T-helper 1 cell treated with Interleukin-12 subunit alpha and Interleukin-12 subunit beta and Interleukin-4 antibody, amounts not matched to agents 30 μg/mL and 1 μg/mL, for 36 hours (primary cell): ENCODE results near the gene KRTAP4-7.
"Not testable (repeated sequence)": the region's sequence is repeated elsewhere in the genome, so short reads cannot be mapped to it uniquely, and the experiment has no call there.

ENCODE experiments used
- H3K27ac Mint-ChIP-seq: one replicate; pipeline ENCODE4 v1.8.0; 2021; ENCODE audit warnings: mild to moderate bottlenecking, mixed read lengths
- H3K27me3 Mint-ChIP-seq: one replicate; pipeline ENCODE4 v1.8.0; 2021; ENCODE audit warnings: low read depth, mixed read lengths
- H3K36me3 Mint-ChIP-seq: one replicate; pipeline ENCODE4 v1.8.0; 2021; ENCODE audit warnings: low read depth, mixed read lengths
- H3K4me1 Mint-ChIP-seq: one replicate; pipeline ENCODE4 v1.8.0; 2021; ENCODE audit warnings: low read depth, mixed read lengths
- H3K4me3 Mint-ChIP-seq: one replicate; pipeline ENCODE4 v1.8.0; 2021; ENCODE audit warnings: mild to moderate bottlenecking, moderate library complexity, mixed read lengths
- H3K9me3 Mint-ChIP-seq: one replicate; pipeline ENCODE4 v1.8.0; 2021; ENCODE audit warnings: mixed read lengths

The KRTAP4-7 gene

DNA sequence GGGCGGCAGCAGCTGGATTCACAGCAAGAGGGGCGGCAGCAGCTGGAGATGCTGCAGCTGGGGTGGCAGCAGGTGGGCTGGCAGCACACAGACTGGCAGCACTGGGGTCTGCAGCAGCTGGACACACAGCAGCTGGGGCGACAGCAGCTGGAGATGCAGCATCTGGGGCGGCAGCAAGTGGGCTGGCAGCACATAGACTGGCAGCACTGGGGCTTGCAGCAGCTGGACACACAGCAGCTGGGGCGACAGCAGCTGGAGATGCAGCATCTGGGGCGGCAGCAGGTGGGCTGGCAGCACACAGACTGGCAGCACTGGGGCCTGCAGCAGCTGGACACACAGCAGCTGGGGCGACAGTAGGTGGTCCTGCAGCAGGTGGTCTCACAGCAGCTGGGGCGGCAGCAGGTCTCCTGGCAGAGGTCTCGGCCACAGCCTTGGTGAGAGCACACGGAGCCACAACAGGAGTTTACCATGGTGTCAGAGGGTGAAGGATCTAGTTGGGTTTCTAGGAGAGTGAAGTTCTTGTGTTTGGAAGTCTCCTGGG lies 34.0 kb downstream of the KRTAP4-7 start, which contains the start of gene KRTAP4-11:
Gene KRTAP4-11, minus strand, starts transcription at position 528 of the 541 bp plus-strand sequence. Its CDS starts 58 bp downstream, at position 470.
- H3K27me3 Mint-ChIP-seq, H3K27ac Mint-ChIP-seq, H3K4me3 Mint-ChIP-seq, H3K9me3 Mint-ChIP-seq, H3K4me1 Mint-ChIP-seq, H3K36me3 Mint-ChIP-seq: not testable (repeated sequence)

DNA sequence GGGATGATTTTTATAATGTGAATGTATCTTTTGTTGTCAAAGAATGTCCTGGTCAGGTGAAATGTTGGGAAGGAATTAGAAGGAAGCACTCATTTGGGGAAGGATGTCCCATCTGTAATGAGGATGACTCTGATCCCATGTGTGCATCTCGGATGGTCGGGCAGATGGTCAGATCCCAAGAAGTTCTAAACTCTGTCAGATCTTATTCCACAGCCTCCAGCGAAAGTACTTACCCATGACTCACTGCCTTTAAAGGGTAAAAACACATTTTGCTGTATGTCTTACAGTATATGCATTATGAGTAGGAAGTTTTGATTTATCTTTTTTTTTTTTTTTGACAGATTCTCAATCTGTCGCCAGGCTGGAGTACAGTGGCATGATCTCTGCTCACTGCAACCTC lies 34.8 kb downstream of the KRTAP4-7 start:
- no peaks in the 10 kb centered on the region for H3K4me1 Mint-ChIP-seq
- peaks cover 6% of the 10 kb centered on the region for H3K9me3 Mint-ChIP-seq
- H3K4me3 Mint-ChIP-seq = no peak overlapping the region
- H3K27me3 Mint-ChIP-seq = peaks cover 11% of the 10 kb centered on the region
- no peaks in the 10 kb centered on the region for H3K36me3 Mint-ChIP-seq
- no peak overlapping the region for H3K27ac Mint-ChIP-seq

DNA sequence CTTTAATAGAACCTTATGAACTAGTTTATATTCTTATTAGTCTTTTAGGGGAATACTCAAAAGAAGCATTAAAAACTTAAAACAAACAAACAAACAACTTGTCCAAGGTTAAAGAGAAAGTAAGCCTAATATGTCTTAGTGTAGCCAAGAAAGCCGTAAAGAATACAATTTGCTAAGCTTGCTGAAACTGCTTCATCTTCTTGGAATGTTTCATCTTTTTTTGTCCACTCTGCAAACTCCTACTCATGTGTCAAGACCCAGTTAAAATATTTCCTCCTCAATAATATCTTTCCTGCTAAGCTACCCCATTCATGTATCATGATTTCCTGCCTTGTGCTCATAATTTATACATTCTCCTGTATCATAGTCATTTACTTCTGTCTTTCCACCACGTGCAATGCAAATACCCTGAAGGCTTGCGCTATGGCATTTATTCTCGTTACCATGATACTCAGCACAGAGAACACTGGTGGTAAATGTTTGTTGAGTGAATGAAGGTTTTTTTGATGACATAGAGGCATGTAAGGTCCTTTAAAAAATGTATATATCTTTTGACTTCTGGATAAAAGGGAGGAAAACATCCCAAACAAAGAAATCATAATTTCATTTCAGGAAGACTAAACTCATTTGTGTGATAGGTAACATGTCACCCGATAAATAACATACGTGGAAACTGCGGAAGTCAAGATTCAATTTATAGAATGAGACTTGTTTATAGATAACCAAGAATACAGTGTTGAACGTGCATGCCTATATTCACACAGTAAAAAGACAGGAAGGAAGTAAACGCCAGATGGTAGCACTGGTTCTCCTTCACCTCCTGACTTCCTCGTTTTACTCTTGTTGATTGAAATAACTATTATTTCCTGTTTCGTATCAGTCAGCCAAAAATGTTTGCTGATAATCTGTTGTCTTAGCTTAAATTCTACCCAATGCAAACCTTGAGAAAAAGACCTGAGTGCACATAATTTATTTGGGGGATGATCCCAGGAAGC lies 36.0 kb downstream of the KRTAP4-7 start:
- peaks cover 15% of the 10 kb centered on the region for H3K27me3 Mint-ChIP-seq
- not testable (repeated sequence) for H3K27ac Mint-ChIP-seq, H3K9me3 Mint-ChIP-seq, H3K36me3 Mint-ChIP-seq, H3K4me1 Mint-ChIP-seq, H3K4me3 Mint-ChIP-seq

DNA sequence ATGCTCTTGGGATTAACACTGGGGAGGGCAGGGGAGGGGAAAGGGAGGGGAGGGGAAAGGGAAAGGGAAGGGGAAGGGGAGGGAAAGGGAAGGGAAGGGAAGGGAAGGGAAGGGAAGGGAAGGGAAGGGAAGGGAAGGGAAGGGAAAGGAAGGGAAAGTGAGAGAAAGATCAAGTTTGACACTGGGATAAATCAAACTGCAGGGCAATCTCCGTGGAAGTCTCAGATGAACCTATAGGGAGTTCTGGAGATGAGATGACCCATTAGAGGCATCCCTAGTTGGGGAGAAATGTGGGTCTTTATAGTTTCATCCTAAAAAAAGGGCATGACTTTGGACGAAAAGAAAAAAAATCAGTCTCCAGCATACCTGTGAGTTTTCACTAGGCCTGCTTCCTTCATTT lies 37.8 kb downstream of the KRTAP4-7 start:
- Mint-ChIP-seq H3K27ac (no peak overlapping the region), H3K27me3 (peaks cover 19% of the 10 kb centered on the region), H3K4me1 (no peaks in the 10 kb centered on the region), H3K36me3 (no peaks in the 10 kb centered on the region), H3K9me3 (peaks cover 9% of the 10 kb centered on the region), H3K4me3 (no peak overlapping the region)

DNA sequence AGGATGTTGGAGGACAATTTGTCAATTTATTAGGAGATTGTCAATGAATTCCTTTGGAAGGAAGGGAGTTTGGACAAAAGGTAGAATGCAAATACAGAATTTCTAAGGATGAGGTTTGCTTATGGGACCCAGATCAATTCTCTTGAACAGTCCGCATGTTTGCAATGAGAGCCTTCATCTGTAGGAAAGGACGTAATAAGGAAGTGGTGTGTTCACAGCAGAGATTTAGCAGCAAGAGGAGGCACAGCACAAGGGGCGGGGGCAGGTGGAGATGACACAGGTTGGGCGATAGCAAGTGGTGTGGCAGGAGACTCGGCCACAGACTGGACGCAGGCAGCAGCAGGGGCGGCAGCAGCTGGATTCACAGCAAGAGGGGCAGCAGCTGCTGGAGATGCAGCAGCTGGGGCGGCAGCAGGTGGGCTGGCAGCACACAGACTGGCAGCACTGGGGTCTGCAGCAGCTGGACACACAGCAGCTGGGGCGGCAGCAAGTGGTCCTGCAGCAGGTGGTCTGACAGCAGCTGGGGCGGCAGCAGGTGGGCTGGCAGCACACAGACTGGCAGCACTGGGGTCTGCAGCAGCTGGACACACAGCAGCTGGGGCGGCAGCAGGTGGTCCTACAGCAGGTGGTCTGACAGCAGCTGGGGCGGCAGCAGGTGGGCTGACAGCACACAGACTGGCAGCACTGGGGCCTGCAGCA lies 39.5 kb downstream of the KRTAP4-7 start:
- H3K36me3 Mint-ChIP-seq, H3K27ac Mint-ChIP-seq, H3K4me1 Mint-ChIP-seq, H3K4me3 Mint-ChIP-seq, H3K9me3 Mint-ChIP-seq: not testable (repeated sequence)
- peaks cover 14% of the 10 kb centered on the region for H3K27me3 Mint-ChIP-seq

DNA sequence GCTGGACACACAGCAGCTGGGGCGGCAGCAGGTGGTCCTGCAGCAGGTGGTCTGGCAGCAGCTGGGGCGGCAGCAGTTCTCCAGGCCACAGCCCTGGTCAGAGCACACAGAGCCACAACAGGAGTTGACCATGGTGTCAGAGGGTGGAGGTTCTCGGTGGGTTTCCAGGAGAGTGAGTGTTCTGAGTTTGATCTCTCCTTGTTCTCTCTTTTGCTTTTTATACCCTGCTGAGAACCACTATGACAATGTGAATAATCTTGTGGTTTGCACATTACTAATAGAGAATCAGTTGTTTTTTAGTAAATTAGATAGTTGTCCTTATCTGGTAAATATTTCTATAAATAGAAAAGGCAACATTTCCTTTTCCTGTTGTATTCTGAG lies 40.0 kb downstream of the KRTAP4-7 start, which contains the start of gene KRTAP4-12:
Gene KRTAP4-12, minus strand, starts transcription at position 192 of the 381 bp plus-strand sequence. Its CDS starts 60 bp downstream, at position 132.
- H3K27me3 Mint-ChIP-seq = peaks cover 15% of the 10 kb centered on the region
- H3K4me3 Mint-ChIP-seq, H3K4me1 Mint-ChIP-seq, H3K36me3 Mint-ChIP-seq, H3K27ac Mint-ChIP-seq, H3K9me3 Mint-ChIP-seq: not testable (repeated sequence)

DNA sequence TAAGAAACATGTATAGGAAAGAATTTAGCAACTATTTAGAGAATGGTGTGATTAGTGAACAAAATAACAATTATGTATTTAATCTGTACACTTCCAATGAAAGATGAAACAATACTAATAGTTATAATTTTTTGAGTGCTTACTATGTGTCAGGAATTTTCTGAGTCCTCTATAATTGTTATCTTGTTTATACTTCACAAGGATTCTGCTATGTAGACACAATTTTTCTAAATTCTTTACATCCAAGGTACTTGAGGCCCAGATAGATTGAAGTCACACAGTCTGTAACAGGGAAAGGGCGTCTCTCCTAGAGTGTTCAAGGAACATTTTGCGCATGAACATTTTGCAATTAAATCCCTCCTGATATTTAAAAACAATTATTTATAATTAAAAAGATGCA lies 41.1 kb downstream of the KRTAP4-7 start:
- H3K27ac Mint-ChIP-seq = no peak overlapping the region
- no peaks in the 10 kb centered on the region for H3K4me1 Mint-ChIP-seq
- peaks cover 9% of the 10 kb centered on the region for H3K9me3 Mint-ChIP-seq
- no peaks in the 10 kb centered on the region for H3K36me3 Mint-ChIP-seq
- peaks cover 19% of the 10 kb centered on the region for H3K27me3 Mint-ChIP-seq
- H3K4me3 Mint-ChIP-seq = no peak overlapping the region

DNA sequence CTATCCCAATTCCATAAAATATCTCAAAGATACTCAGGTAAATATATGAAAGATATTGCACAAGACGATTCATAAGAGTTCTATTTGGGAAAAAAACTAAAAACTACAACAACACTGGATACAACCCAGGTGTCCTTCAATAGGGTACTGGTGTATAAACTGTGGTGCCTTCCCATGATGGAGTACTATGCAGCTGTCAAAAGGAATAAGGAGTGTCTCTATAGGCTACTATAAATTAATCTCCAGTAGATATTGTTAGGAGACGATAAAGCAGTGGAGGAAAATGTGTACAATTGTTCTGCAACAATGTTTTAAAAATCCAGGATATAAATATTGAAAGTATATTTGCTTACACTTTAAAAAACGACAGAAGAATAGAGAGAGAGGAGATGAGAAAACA lies 42.5 kb downstream of the KRTAP4-7 start:
- Mint-ChIP-seq H3K36me3 (no peaks in the 10 kb centered on the region), H3K27ac (no peak overlapping the region), H3K4me3 (no peak overlapping the region), H3K27me3 (peaks cover 19% of the 10 kb centered on the region), H3K9me3 (peaks cover 5% of the 10 kb centered on the region), H3K4me1 (no peaks in the 10 kb centered on the region)

DNA sequence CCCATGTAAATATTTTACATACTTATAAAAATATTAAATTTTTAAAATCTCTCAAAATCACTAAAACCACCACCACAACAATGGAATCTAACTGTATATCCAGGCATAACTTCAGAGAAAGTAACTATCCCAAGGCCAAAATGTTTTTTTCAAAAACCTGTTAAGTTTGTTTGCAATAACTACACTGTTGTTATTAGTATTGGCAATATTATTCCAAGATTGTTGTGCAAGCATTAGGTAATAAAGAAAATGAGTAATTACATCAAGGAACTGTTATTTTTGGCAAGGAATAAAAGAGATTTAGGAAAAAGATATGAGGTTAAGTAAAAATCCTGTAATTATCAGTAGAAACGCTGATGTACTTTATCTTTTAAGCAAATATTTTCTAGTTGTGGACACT lies 43.4 kb downstream of the KRTAP4-7 start:
- Mint-ChIP-seq H3K9me3 (peaks cover 4% of the 10 kb centered on the region), H3K27me3 (peaks cover 19% of the 10 kb centered on the region), H3K4me3 (no peak overlapping the region), H3K27ac (no peak overlapping the region), H3K36me3 (no peaks in the 10 kb centered on the region), H3K4me1 (no peaks in the 10 kb centered on the region)

DNA sequence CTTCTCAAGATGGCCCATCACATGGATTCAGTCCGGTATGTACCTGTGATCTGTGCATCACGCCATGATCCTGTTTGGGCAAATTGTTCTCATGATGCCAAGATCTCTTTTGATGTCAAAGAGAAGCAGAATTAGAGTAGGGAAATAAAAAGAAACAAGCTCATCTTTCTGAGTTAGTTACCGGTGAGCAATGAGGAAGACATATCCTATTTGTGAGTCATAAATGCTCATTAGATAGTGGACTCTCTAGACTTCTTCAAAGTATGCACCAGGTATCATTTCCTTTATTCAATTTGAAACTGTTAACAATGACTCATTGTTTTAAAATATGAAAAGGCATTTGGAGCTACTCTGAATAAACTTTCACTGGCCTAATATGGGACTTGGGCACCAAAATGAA lies 48.0 kb downstream of the KRTAP4-7 start:
- H3K9me3 Mint-ChIP-seq = no peaks in the 10 kb centered on the region
- no peaks in the 10 kb centered on the region for H3K4me1 Mint-ChIP-seq
- no peak overlapping the region for H3K27ac Mint-ChIP-seq
- H3K27me3 Mint-ChIP-seq = peaks cover 5% of the 10 kb centered on the region
- H3K36me3 Mint-ChIP-seq = no peaks in the 10 kb centered on the region
- no peak overlapping the region for H3K4me3 Mint-ChIP-seq

DNA sequence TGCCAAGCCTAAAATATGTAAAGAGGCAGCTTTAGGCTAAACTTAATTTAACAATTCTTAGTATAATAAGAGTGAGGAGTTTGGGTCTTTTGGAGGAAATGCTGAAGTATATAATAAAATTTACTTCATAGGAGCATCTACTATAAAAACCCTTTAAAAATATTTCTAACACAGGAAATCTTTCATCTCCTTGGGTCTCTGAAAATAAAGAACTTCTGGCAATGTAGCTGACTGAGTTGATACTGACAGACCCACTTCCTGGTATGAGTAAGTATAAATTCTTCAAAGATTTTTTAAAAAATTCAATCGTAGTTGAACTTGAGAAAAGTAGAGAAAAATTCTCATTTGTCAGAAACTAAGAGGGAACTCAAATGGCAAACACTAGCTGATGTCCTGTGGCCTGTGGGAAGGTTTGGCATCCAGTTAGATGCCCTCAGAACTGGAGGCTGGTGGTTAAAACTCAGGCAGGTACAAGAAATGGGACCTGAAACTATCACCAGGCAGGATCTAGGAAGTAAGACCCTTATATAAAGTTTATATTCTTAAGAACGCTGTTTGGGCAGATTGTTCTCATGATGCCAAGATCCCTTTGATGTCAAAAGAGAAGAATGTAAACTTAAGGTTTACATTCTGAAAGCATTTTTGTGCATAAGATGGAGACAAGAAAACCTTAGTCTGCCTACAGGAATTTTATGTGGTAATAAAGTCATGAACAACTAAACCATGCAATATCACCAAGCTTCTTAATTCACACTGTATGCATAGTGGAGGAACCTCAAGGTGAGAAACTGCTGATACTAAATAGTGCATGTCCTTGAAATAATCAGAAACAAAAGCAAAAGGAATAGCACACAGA lies 50.2 kb downstream of the KRTAP4-7 start:
- Mint-ChIP-seq H3K4me1 (no peaks in the 10 kb centered on the region), H3K27ac (no peak overlapping the region), H3K27me3 (peaks cover 2% of the 10 kb centered on the region), H3K9me3 (peaks cover 4% of the 10 kb centered on the region), H3K4me3 (no peak overlapping the region), H3K36me3 (no peaks in the 10 kb centered on the region)
